ENCODE data around the gene AFG1L. TPM values are rescaled to one million over a fixed set of nuclear protein-coding genes. Genes with fewer than 3 reads are reported as not detected.
"Not testable (repeated sequence)": the region's sequence is repeated elsewhere in the genome, so short reads cannot be mapped to it uniquely, and the experiment has no call there.

AFG1L gene
- total and polyA plus RNA-seq, 8 donors, result 0.45 to 18.5 (median 2.9) TPM; not detected in 1

GRCh38 chr6:108312605-108313004 is 17.8 kb downstream of the AFG1L start:
- TF ChIP-seq POLR2A (IDR thresholded peaks at IDR 0.05), result no peak
- TF ChIP-seq EP300 (IDR thresholded peaks at IDR 0.05), result no peak
- TF ChIP-seq CTCF (IDR thresholded peaks at IDR 0.05), result no peak
- TF ChIP-seq POLR2AphosphoS5 (IDR thresholded peaks at IDR 0.05), result no peak
- intact Hi-C loops (cut with DNase I; ENCODE audit: low total_unique reads), result no loop called here
- no peaks in the 10 kb centered on the region for H3K36me3 ChIP-seq
- DNase-seq, result peak in 1 of 2 donors; percentile 45
- H3K4me1 ChIP-seq, result peaks cover 0 to 4% (median 2%) of the 10 kb centered on the region in 4 donors
- no peaks in the 10 kb centered on the region for H3K9me3 ChIP-seq
- H3K4me3 ChIP-seq, result no peak overlapping the region
- no peak overlapping the region for H3K27ac ChIP-seq
- no peaks in the 10 kb centered on the region for H3K27me3 ChIP-seq

- Histone ChIP-seq H3K9me3 (no peaks in the 10 kb centered on the region), H3K27me3 (no peaks in the 10 kb centered on the region), H3K27ac (no peak overlapping the region), H3K36me3 (peaks cover 0 to 27% (median 25%) of the 10 kb centered on the region in 4 donors), H3K4me1 (no peaks in the 10 kb centered on the region), H3K4me3 (no peak overlapping the region)
- TF ChIP-seq POLR2A (IDR thresholded peaks at IDR 0.05) (no peak), POLR2AphosphoS5 (IDR thresholded peaks at IDR 0.05) (no peak), EP300 (IDR thresholded peaks at IDR 0.05) (no peak), CTCF (IDR thresholded peaks at IDR 0.05) (no peak)
- intact Hi-C loops (cut with DNase I; ENCODE audit: low total_unique reads), result no loop called here
- 81 to 97% (median 85%) methylated on average over 3 of the region's 3 CpGs for WGBS, 5 donors
- DNase-seq, result no peak
Observed at GRCh38 chr6:108321253-108321747, 26.4 kb downstream of the AFG1L start.

GRCh38 chr6:108322728-108323127 is 27.9 kb downstream of the AFG1L start:
- intact Hi-C loops (cut with DNase I; ENCODE audit: low total_unique reads), result no loop called here
- no peak for TF ChIP-seq POLR2A (IDR thresholded peaks at IDR 0.05)
- TF ChIP-seq POLR2AphosphoS5 (IDR thresholded peaks at IDR 0.05), result no peak
- no peak for TF ChIP-seq EP300 (IDR thresholded peaks at IDR 0.05)
- TF ChIP-seq CTCF (IDR thresholded peaks at IDR 0.05), result no peak
- peaks cover 0 to 40% (median 34%) of the 10 kb centered on the region in 4 donors for H3K36me3 ChIP-seq
- WGBS, 5 donors, result 73 to 95% (median 88%) methylated on average over 3 of the region's 3 CpGs
- H3K27me3 ChIP-seq, result no peaks in the 10 kb centered on the region
- no peaks in the 10 kb centered on the region for H3K9me3 ChIP-seq
- H3K27ac ChIP-seq, result no peak overlapping the region
- H3K4me3 ChIP-seq, result no peak overlapping the region
- DNase-seq, result no peak
- H3K4me1 ChIP-seq, result no peaks in the 10 kb centered on the region

GRCh38 chr6:108323710-108324466 is 29.0 kb downstream of the AFG1L start:
- no peak for DNase-seq
- no peaks in the 10 kb centered on the region for H3K27me3 ChIP-seq
- intact Hi-C loops (cut with DNase I; ENCODE audit: low total_unique reads), result no loop called here
- H3K4me3 ChIP-seq, result no peak overlapping the region
- no peak for TF ChIP-seq POLR2A (IDR thresholded peaks at IDR 0.05)
- TF ChIP-seq EP300 (IDR thresholded peaks at IDR 0.05), result no peak
- TF ChIP-seq CTCF (IDR thresholded peaks at IDR 0.05), result no peak
- TF ChIP-seq POLR2AphosphoS5 (IDR thresholded peaks at IDR 0.05), result no peak
- WGBS, 5 donors, result 75 to 83% (median 83%) methylated on average over 4 of the region's 4 CpGs
- no peak overlapping the region for H3K27ac ChIP-seq
- H3K9me3 ChIP-seq, result no peaks in the 10 kb centered on the region
- peaks cover 0 to 48% (median 36%) of the 10 kb centered on the region in 4 donors for H3K36me3 ChIP-seq
- H3K4me1 ChIP-seq, result no peaks in the 10 kb centered on the region

- H3K27me3 ChIP-seq; H3K4me3 ChIP-seq; intact Hi-C loops (cut with DNase I; ENCODE audit: low total_unique reads); H3K27ac ChIP-seq; H3K9me3 ChIP-seq; H3K4me1 ChIP-seq: not testable (repeated sequence)
- H3K36me3 ChIP-seq, result peaks cover 0 to 36% (median 24%) of the 10 kb centered on the region in 4 donors
- DNase-seq, result peak in 1 of 2 donors; percentile 9
- 90 to 98% (median 93%) methylated on average over 7 of the region's 7 CpGs for WGBS, 5 donors
Observed at GRCh38 chr6:108330221-108330785, 35.4 kb downstream of the AFG1L start.

Data from stomach (tissue), 9 donors.